ENCODE data around the gene COA1.

- no peak for TF ChIP-seq EZH2 (IDR thresholded peaks at IDR 0.05; ENCODE audit: insufficient read depth, poor library complexity, severe bottlenecking)
- TF ChIP-seq EZH2phosphoT487 (IDR thresholded peaks at IDR 0.05; ENCODE audit: insufficient read depth, low read depth): no peak
These were observed 125.1 kb downstream of the COA1 start for GRCh38 chr7:43604251-43604650.
